Esophagus squamous epithelium (tissue), 4 donors: Measurements from ENCODE around the gene TCF23.
"Not testable (repeated sequence)": the region's sequence is repeated elsewhere in the genome, so short reads cannot be mapped to it uniquely, and the experiment has no call there.

ENCODE experiments used
- POLR2A ChIP-seq, 4 donors: fragments of 450-650 bp; IDR thresholded peaks; one replicate each; pipeline ENCODE4 v1.6.1; 2017; ENCODE audit warnings: antibody characterized with exemption in 4 of 4, mild to moderate bottlenecking in 4 of 4, moderate library complexity in 3 of 4
- TF ChIP-seq, protein P1 (sequence below), 6 experiments: fragments of 450-650 bp in 4 of 6; fragments of 200-600 bp in 2 of 6; sonication (generic) in 2 of 6; IDR thresholded peaks; one replicate each; pipeline ENCODE4 v1.5.1; 2016 to 2019; ENCODE audit warnings: antibody characterized with exemption in 6 of 6, mild to moderate bottlenecking in 4 of 6, moderate library complexity in 4 of 6

DNA sequence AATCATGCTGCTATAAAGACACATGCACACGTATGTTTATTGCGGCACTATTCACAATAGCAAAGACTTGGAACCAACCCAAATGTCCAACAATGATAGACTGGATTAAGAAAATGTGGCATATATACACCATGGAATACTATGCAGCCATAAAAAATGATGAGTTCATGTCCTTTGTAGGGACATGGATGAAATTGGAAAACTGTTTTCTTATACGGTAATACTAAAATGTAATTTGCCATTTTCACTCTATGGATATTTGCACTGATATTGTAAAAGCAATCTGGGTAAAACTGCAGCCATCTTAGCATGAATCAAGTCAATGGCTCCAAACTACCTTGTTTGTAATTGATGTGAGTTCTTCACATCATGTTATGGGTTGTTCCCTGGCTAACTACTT, 47.0 kb downstream of the TCF23 start:
- TF ChIP-seq, protein P1, sequence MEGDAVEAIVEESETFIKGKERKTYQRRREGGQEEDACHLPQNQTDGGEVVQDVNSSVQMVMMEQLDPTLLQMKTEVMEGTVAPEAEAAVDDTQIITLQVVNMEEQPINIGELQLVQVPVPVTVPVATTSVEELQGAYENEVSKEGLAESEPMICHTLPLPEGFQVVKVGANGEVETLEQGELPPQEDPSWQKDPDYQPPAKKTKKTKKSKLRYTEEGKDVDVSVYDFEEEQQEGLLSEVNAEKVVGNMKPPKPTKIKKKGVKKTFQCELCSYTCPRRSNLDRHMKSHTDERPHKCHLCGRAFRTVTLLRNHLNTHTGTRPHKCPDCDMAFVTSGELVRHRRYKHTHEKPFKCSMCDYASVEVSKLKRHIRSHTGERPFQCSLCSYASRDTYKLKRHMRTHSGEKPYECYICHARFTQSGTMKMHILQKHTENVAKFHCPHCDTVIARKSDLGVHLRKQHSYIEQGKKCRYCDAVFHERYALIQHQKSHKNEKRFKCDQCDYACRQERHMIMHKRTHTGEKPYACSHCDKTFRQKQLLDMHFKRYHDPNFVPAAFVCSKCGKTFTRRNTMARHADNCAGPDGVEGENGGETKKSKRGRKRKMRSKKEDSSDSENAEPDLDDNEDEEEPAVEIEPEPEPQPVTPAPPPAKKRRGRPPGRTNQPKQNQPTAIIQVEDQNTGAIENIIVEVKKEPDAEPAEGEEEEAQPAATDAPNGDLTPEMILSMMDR (IDR thresholded peaks at IDR 0.05): not testable (repeated sequence)
- not testable (repeated sequence) for TF ChIP-seq POLR2A (IDR thresholded peaks at IDR 0.05)
